Measurements from ENCODE around the gene ZNF10.
A peak's percentile ranks its signal among the peaks of the same experiment; 100 is the strongest.

Gene ZNF10

DNA sequence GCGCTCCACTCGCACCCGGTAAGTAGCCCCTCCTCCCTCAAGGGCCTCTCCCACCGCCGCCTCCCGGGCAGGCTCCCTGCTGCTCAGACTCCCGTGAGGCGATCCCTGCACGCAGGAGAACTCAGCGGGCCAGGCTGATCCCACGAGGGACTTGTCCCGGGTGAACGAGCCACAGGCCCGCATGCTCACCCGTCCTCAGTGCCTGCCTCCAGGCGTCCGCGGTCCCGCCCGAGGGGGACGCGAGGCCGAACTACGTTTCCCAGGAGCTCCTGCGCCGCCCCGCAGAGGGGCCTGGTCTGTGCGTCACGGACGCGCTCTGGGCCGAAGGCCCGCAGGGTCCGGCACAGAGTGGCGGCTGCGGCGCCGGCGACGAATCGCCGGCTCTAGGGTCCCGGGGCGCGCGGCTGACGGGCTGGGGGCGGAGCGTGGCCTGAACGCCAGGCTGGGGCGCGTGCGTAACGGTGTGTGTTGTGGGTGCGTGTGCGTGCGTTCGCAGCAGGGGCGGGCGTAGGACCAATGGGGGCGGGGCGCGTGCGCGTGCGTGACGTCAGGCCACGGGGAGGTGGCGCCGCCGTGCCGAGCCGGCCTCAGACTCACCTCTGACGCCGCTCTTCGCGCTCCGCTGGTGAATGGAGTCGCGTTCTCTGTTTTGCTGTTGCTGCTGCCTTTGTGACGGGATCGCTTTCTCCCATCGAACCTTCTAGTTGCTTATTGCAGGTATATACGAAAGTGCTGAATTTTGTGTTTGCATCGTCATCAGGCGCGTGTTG lies at the start of gene ZNF10, which contains the start of gene ZNF891:
TSS of gene ZNF10 (plus strand) at position 590 of the 770 bp plus-strand sequence. CDS start 13,866 bp downstream, outside the sequence.
TSS of gene ZNF891 (minus strand) at position 237 of the 770 bp plus-strand sequence. CDS start 8,356 bp downstream, outside the sequence.
- DNase-seq, result peak; percentile 97

DNA sequence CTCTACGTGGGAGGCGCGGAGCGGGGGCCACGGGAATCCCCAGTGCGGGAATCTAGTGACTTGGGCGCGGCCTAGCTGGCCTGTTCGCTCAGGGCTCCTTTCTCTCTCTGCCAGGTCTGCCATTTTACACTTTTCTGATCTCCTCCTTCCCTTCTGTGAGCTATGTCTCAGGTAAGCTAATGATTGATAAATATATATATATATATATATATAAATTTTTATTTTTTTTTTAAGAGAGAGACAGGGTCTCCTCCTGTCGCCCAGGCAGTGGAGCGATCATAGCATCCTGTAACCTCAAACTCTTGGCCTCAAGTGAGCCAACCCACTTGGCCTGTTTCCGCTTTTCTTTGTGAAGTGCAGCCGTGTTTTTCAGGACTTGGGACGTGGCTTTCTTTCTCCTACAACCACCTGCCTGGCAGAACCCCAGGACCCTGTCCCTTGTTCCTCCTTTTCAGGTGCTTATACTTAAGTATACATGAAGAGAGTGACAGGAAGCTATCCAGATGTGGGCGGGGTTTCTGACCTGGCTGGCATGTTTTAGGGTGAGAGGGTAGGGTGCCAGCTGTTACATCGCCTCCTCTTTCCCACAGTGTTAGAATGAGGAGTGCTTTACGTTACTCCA lies 49.2 kb upstream of the ZNF10 start:
- DNase-seq, result no peak

DNA sequence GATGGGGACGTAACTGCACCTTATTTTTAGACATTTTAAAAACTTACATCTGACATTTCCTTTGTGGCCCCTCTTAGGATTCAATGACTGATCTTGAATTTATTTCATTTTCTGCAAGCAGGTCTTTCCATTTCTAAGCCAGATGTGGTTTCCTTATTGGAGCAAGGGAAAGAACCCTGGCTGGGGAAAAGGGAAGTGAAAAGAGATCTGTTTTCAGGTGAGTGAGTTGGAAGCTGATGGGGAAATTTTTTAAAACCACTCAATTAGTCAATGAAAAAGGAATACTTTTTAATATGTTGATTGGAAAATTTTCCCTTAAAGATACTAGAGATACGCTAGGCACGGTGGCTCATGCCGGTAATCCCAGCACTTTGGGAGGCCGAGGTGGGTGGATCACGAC lies 47.1 kb upstream of the ZNF10 start:
- no peak for DNase-seq

DNA sequence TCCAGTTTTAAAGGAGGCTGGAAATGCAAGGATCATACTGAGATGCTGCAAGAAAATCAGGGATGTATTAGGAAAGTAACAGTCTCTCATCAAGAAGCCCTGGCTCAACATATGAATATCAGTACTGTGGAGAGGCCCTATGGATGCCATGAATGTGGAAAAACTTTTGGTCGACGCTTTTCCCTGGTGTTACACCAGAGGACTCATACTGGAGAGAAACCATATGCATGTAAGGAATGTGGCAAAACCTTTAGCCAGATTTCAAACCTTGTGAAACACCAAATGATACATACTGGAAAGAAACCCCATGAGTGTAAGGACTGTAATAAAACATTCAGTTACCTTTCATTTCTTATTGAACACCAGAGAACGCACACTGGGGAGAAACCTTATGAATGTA lies 24.8 kb upstream of the ZNF10 start:
- DNase-seq, result no peak

DNA sequence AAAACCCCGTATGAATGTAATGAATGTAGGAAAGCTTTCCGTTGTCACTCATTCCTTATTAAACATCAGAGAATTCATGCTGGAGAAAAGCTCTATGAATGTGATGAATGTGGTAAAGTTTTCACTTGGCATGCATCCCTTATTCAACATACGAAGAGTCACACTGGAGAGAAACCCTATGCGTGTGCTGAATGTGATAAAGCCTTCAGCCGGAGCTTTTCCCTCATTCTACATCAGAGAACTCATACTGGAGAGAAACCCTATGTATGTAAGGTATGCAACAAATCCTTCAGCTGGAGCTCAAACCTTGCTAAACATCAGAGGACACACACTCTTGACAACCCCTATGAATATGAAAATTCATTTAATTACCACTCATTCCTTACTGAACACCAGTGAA lies 24.2 kb upstream of the ZNF10 start:
- no peak for DNase-seq

DNA sequence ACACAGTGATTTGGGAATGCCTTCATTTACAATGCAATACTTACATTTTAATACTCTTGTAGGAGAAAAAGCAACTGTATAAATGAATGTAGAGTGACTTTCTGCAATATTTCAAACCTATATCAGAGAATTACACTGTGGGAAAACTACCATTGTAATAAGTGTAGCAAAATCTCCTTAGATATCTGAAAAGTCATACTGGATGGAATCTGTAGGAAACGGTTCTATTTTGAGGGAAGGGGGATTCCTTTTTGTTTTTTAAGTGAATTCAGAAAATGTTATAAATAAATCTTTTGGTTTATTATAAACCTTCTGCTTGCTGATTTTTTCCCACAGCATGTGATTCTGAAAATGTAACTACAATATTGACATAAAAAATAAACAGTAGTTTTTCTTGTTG lies 23.3 kb upstream of the ZNF10 start:
- DNase-seq, result no peak

DNA sequence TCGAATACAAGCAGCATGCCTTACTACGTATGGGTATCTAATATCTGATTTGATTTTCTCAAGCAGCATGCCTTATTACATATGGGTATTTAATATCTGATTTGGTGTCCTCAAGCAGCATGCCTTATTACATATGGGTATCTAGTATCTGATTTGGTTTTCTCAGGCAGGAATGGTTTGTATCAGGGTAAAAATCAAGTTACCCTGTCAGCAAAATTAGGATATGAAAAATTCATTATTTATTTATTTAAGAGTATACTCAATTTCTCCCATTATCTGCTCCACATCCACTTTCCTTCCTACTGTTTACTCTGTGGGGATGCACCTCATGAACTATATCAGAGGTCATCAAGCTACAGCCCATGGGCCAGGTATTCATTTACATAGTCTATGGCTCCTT lies 22.3 kb upstream of the ZNF10 start:
- DNase-seq, result no peak

DNA sequence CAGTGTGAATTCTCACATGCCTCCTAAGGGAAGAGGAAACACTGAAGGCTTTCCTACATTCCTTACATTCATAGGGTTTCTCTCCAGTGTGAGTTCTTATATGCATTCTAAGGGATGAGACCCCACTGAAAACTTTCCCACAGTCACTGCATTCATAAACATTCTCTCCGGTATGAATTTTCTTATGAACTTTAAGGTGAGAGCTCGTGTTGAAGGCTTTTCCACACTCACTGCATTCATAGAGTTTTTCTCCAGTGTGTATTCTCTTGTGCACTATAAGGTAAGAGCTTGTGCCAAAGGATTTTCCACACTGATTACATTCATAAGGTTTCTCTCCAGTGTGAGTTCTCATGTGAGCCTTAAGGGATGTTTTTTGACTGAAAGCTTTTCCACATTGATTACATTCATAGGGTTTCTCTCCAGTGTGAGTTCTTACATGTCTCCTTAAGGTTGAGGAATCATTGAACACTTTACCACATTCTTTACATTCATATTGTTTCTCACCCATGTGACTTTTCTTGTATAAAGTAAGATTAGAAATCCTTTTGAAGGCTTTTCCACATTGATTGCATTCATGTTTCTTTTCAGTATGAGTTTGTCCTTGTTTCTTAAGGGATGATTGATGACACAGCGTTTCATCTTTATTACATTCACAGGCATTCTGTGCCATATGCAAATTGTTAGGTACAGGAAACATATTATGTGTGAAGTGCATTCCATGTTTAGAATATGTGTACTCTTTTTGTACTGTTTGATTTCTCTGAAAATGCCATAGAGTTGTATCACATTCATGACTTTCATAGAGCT lies 9.8 kb upstream of the ZNF10 start:
- no peak for DNase-seq

DNA sequence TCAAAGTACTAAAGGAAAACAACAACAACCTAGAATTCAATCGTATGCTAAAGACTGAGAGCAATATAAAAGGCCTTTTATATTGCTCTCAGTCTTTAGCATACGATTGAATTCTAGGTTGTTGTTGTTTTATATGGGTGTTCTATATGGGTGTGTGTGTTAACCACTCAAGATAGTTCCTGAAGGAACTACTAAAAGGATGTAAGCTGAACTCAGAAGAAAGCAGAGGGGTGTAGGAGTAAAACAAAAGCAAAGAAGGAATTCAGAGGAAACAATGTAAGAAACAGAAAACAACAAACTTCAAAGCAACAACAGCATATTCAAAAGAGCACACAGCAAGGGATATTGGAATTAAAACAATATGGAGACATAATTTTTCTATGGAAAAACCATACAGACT lies 5.8 kb upstream of the ZNF10 start:
- DNase-seq, result no peak

DNA sequence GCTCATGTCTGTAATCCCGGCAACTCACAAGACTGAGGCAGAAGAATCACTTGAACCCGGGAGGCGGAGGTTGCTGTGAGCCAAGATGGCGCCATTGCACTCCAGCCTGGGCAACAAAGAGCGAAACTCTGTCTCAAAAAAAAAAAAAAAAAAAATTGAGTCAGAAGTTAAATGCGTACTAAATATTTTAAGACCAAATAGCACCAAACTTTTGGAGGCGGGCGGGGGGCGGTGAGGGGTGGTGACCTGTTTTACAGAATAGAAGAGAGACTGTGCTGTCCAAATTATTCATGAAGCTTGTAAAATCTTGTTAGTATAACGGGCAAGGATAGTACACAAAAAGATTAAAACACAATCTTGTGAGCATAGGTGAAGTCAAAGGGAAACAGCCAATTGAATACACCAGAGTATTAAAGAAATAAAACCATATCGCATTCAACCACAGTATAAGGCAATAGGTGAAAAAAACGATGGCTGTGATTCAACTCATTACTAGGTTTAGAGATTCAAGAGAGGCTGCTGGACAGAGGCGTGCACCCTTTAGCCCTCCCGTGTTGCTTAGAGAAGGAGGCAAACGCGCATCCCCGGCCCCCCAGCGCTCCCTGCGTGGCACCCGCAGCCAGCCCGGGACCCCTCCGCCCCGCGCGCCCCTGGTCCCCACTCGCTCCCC lies 924 bp upstream of the ZNF10 start:
- DNase-seq, result peak; percentile 3

DNA sequence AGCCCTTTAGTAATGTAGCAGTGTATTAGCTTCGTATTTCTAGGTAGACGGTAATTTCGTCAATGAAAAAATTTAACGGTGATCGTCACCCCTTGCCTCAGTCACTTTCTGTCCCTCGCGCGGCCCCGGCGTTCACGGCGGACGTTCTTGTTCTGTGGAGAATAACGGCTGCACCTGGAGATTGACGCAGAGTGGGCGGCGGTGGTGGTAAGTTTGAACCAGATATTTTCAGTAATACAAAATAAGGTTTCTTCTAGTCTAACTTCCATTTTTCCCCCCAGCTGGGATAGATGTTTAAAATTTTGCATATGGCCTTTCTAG lies 341 bp downstream of the ZNF10 start:
- DNase-seq, result no peak

DNA sequence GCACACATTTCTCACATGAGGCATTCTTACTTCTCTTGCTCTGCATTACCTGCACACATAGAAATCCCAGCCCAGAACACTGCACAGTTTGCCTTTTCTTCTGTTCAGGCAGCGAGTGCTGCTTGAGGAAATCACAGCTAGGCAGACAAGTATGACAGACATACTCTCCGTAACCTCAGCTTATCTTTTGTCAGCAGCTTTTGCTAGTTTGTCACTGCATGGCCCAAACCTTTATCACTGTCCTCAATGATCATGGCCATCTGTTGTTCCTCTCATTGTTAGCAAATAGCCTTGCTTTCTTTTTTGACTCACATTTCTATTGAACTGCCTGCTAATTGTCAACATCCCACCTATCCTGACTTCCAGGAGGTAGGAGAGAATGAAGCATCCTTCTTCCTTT lies 5.3 kb downstream of the ZNF10 start:
- DNase-seq, result no peak

DNA sequence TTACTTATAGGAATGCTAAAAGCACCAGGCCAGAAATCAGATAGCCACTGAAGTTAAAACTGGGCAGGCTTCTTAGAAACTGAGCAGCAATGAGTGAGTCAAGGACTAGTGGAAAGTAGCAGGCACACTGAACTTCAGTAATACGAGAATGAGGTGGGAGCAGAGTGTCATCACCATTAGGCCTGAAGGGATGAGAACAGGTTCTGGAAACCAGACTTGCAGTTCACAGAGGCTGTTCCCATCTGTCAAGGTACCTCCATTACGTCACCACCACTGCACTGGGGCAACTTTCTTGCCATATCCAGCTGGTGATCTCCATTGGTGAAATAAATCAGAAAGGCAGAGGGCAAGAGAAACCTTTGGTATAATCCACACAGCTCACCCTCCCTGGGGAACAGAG lies 15.6 kb downstream of the ZNF10 start:
- no peak for DNase-seq

DNA sequence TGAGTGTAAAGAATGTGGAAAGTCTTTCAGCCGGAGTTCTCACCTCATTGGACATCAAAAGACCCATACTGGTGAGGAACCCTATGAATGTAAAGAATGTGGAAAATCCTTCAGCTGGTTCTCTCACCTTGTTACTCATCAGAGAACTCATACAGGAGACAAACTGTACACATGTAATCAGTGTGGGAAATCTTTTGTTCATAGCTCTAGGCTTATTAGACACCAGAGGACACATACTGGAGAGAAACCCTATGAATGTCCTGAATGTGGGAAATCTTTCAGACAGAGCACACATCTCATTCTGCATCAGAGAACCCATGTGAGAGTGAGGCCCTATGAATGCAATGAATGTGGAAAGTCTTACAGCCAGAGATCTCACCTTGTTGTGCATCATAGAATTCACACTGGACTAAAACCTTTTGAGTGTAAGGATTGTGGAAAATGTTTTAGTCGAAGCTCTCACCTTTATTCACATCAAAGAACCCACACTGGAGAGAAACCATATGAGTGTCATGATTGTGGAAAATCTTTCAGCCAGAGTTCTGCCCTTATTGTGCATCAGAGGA lies 25.8 kb downstream of the ZNF10 start:
- no peak for DNase-seq

DNA sequence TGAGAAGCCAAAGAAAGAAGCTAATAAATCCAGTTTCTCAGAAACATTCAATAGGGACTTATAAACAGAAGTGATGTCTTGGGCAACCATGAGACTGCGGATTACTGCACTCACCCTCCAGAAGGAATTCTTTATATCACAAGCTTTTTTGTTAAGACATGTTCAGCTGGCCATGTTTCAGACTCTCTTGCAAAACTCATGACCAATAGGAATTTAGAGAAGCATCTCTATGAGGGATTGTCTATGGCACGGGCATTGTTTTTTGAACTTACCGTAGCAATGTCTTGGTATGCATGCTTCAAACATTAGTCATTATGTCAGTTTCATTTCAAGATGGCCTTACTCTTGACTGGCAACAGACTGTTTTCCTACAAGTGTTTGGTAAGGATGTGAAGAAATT lies 35.3 kb downstream of the ZNF10 start:
- no peak for DNase-seq

DNA sequence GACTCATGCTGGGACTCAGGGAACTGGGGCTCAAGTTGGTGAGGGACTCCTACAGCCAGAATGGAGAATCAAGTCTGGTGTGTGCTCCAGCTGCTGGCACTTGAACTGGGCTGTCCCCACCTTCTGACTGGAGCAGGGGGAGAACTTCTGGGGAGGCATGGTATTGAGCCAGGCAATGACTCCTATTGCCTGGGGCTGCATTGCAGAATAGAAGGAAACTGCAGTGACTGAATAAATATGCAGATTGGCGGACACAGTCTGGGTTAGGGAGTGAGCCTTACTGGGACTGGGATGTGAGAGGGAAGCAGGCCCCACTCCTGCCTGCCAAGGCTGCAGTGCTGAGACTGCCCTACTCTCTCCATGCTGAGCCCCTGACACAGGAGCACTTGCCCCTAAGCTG lies 42.1 kb downstream of the ZNF10 start:
- no peak for DNase-seq

DNA sequence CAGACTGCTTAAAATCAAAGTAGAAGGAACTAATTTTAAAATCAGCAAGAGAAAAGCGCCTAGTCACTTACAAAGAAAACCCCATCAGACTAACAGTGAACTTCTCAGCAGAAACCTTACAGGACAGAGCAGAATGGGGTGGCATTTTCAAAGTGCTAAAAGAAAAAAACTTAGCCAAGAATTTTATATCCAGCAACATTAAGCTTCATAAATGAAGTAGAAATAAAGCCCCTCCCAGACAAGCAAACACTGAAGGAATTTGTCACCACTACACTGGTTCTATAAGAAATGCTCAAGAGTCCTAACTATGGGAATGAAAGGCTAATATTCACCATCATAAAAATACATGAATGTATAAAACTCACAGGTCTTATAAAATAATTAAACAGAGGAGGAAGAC lies 44.5 kb downstream of the ZNF10 start:
- DNase-seq, result no peak

DNA sequence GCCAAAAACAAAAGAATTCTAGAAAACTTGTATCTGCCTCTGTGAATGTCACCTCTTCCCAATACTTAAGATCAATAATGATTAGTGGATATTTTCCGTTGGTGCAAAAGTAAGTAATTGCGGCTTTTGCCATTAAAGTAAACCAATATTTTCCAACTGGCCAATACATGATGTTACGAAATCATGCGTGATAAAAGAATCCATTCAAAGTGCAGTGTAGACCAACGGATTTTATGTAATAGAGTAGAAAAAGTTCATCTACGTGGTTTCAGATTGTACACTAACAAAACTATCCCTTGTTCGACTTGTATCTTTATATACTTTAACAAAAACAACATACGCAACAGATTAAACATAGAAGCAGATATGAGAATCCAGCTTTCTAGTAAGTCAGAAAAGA lies 50.2 kb downstream of the ZNF10 start:
- no peak for DNase-seq

DNA sequence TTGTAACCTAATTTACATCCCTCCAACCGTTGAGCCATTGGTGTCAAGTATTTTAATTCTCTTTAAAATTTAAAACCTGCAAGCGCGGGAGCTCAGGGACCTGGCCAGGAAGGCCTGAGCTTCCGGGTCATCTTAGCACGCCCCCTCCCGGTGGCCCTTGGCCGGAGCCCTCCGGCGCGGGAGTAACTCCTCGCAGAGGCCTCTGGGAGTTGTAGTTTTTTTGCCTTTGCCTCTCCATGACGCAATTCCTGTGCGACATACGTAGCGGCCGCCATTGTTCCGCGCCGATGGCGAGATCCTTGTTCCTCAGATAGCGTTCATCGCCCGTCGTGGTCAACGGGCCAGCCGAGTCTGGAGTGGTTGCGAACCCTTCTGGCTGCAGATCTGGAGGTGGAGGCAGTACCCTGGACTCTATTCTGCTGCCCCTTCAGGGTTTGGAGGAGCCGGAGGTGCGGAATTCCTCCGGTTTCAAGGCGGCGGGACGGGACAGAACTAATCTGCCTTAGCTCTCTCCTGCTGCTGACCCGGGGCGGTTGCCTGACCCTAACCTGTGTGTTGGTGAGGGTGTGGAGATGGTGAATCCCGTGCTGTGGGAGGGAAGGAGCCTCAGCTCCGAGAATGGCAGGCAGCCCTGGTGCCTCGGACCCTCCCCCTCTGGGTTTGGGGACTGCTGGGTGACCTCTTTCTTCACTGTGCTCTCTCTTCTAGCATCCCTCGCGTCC lies 51.0 kb downstream of the ZNF10 start, which contains the start of gene ZNF268:
TSS of gene ZNF268 (plus strand) at position 258 of the 722 bp plus-strand sequence. CDS start 503 bp downstream, outside the sequence.
- peak; percentile 89 for DNase-seq

DNA sequence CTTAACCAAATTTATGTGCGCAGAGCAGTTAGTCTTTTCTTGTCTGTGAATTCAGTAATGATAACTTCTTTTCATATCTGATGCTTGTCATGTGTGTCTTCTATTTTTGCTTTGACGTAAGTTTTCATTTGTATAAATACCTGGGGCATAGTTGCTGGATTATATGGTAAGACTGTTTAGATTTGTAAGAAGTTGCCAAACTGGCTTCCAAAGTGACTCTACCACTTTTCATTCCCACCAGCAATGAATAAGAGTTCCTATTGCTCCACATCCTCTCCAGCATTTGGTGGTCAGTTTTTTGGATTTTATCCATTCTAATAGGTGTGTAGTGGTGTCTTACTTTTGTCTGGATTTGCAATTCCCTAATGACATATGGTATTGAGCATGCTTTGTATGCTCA lies 59.7 kb downstream of the ZNF10 start:
- DNase-seq, result no peak

DNA sequence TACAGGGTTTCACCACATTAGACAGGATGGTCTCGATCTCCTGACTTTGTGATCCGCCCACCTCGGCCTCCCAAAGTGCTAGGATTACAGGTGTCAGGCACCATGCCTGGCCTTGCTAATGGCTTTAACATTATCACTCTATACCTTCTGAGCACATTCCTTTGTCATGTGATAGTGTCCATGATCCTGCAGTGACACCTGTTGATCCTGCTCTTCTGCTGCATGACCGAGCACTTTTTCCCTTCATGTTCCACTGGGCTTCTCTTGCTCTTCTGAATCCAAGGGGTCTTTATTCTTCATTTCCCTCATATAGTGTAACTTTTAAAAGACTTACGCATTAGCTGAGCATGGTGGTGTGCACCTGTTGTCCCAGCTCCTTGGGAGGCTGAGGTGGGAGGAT lies 62.4 kb downstream of the ZNF10 start:
- DNase-seq, result no peak

DNA sequence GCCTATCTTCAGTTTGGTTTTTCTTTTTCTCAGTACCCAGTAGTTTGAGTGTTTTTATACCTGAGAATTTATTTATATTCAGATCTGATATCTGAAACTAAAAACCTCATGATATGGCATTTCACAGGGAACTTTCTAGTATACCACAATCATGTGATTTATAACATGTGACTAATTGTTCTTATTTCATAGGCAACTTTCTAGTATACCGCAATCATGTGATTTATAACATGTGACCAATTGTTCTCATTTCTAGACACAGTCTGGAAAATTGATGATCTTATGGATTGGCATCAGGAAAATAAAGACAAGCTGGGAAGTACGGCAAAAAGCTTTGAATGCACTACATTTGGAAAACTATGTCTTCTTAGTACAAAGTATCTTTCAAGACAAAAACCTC lies 71.5 kb downstream of the ZNF10 start:
- DNase-seq, result no peak
